Stimulated activated CD8-positive, alpha-beta memory T cell treated with anti-CD3 and anti-CD28 coated beads, Interleukin-12 subunit alpha, Interleukin-12 subunit beta, amount 100 ng/mL, for 24 hours (primary cell): ENCODE data around the gene NXPH4.

Source experiments
- DNase-seq: peaks from one replicate; pipeline ENCODE4 v3.0.0-alpha.2; 2020; ENCODE audit errors: extremely low read depth

NXPH4 gene

DNA sequence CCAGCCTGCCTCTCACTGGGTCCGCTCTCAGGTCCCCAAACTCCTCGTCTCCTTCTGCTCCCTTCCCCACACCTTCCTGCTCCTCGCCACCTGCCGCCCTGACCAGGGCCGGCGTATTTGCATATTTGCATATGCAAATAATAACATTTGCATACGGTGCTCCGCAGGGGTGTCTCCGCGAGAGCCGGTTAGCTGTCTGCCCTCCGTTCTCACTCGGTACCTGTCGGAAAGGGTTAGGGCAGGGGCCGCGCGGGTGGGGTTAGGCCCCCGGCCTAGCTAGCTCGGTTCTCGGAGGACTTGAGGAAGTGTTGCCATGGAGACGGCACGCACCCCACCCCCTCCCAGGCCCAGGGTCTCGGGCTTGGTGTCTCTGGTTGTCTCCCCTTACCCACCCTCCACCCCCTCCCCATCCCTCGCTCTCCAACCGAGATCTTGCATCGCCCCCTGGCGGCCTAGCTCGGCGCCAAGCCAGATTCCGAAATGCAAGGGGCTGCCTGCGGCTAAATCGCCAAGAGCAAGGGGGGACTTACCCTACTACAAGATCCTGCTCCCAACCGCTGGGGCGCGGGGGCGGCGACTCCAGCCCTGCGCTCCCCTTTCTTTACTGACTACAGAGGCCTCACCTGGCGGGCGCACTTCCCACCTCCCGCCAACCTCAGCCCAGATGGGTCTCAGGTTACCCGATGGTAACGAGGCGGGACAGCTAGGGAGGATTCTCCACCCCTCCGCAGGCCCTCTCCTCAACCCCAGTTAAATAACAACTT lies 26.3 kb downstream of the NXPH4 start:
- no peak for DNase-seq

GRCh38 chr12:57243521-57244311 lies 27.1 kb downstream of the NXPH4 start:
- no peak for DNase-seq

- DNase-seq = no peak
These were observed 27.7 kb downstream of the NXPH4 start for GRCh38 chr12:57244312-57244696.

DNA sequence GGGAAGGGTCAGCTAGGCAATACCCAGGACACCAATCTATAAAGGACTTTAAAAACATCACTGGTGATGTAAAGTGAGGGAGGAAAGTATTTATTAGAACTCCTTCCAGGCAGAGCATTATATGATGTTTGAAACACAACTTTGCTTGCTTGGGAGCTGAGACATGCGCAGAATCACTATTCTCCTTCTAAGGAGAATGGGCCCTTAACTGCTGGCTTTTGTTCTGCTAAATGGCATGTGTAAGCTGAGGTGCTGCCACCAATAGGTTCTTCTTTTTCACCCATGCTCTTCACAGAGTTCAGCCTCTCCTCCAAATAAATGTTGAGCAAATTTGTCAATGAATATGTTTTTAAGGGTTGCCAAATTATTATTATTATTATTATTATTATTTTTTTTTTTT lies 30.4 kb downstream of the NXPH4 start:
- no peak for DNase-seq

DNA sequence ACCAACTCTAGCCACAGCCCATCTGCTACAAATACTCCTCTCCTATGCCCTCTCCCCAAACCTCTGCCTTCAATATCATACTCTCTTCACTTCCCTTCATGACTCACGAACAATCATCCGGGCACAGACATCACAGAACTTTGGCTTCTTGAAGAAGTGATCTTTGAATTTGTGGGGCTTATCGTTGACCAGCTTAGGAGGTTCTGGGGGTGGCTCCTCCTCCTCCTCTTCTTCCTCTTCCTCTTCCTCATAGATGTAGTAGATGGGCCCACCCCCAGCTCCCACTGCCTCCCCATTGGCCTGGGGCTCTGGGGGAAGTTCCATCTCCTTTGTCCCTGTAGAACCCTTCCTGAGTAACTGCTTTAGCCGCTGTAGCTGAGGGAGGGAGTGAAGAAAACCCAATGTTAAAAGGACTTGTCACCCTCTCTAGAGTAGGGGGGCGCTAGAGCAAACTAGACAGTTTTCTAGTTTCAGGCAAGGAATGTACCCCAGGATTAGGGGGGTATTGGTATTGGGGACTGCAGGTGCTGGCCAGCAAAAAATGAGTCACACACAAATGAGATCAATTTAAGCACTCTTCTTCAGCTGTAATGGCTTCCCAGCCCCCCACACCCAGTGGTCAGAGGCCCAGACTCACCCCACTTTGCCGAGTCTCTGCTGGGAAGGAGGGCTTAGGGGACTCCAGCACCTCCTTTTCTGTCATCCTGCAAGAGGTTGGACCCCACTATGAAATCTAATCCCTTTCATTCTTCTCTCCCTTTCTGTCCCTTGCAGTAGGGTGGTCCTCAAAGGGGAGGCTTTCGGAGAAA lies 32.5 kb downstream of the NXPH4 start:
- no peak for DNase-seq

DNA sequence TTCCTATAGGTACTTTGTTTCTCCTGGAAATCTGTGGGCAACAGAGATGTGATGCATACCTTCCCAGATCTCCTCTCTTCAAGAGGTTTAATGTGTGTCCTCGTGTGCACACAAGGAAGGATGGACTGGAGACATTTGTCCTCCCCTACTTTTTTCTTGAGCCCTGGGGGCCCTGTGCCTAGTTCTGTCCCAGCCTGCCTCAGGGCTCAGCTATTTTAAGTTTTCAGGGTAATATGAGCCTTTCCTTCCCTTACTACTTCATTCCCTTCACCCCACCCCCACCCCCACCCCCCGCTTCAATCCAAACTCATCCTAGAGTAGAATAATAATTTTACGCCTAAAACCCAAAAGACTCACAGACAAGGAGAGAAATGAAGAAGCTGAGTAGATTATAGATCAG lies 33.9 kb downstream of the NXPH4 start:
- no peak for DNase-seq

DNA sequence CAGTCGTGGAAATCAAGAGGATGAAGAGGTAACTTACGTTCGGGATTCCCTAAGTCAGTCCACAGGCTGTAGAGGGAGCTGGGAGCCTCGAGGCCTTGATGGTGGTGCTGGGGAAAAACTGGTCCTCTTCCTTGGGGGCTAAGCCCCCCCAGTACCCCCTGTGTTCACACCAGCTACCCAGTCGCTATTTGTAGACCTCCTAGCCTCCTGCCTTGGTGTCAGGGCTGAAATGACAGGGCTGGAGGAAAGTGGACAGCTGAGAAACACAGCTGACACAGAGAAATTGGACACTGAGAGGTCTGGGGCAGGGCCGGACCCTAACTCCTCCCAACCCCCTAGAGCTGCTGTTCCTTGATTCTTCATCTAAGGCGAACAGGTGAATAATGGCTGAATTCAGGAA lies 34.4 kb downstream of the NXPH4 start, which contains the start of gene STAC3:
TSS of gene STAC3 (minus strand) at position 232 of the 400 bp plus-strand sequence. CDS start 1,551 bp downstream, outside the sequence.
- DNase-seq = no peak

DNA sequence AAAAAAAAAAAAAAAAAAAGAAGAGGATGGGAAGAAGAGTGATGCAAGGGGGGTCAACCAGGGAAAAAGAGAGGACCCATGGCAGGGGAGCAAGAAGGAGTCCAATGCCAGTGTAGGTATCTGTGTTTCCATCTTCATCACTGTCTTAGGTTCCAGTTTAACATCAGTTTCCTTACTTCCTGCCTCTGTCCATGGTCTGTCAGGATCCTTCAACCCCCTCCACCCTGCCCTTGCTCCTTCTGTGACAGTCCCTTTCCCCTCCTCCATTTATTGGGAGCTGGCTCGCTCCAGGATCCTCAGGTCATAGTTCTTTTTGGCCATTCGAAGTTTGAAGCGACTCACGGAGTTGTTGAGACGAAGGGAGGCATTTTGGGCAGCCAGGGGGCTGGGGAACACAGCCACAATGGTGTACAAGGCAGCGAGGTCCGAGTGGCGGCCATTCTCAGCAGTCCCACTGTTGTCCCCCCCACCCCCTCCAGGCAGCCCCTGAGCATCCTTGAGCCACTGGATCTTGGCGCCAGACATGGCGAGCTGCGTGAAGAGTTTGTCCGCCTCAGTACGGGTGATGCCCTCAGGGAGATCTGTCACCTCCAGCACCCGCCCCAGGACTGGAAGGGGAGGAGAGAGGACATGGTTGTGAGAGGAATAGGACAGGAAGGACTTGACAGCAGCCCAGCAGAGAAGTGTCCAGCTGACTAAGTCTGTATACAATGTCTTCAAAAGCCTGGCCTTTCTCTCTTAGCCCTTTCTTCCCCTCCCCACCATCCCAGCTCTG lies 38.1 kb downstream of the NXPH4 start:
- DNase-seq = no peak

GRCh38 chr12:57255916-57256315 lies 39.3 kb downstream of the NXPH4 start:
- no peak for DNase-seq

- DNase-seq = no peak
These were observed 42.7 kb downstream of the NXPH4 start for GRCh38 chr12:57258977-57259970.

GRCh38 chr12:57260366-57260765 lies 43.8 kb downstream of the NXPH4 start:
- DNase-seq = no peak

DNA sequence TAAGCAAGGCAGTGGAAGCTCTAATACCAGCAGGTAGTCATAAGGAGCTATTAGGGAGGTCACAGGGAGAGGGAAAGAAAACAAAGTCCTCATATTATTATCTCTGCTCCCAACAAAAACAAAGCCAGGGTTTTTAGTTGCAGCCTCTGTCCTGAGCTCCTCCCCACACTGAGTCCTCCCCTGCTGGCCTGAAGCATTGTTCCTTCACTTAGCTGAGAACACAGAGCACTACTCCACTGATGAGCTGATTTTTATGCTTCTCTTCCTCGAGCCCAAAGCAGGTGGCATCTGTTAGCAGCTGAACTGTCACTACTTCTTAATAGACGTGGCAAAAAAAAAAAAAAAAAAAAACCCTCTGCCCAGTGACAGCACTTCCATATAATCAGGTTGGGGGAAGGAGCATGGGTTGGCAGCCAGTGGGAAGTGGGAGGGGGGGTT lies 44.9 kb downstream of the NXPH4 start:
- DNase-seq = no peak

DNA sequence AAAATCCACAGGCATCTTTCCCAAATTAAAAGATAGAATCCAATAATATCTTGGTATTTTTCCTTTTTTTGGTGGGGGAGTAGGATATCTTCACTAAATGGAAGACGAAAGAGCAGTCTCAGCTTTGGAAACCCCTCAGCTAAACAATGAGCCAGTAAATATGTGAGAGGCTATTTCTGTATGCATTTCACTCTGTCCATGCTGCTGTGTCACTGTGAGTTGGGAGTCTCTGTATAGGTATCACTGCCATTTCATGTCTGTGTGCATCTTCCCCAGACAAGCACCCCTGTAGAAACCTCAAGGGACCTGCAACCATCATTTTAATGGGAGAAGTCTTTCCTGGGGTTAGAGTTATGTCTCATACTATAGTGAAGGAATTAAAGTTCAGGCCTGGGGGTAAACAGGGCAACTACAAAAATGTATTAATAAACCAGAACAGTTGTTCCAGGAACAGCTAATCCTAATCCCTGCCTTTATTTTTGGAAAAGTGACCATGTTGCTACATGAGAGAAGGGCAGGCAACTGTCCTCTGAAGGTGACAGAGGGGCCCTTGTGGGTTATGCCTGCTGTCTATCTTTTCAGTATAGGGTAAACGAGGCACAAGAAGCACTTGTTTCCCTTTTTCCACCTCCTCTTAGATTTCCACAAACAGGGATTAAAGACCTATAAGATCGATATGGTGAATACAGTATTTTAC lies 45.7 kb downstream of the NXPH4 start:
- DNase-seq = no peak

- DNase-seq = no peak
These were observed 46.5 kb downstream of the NXPH4 start for GRCh38 chr12:57263096-57263495.

DNA sequence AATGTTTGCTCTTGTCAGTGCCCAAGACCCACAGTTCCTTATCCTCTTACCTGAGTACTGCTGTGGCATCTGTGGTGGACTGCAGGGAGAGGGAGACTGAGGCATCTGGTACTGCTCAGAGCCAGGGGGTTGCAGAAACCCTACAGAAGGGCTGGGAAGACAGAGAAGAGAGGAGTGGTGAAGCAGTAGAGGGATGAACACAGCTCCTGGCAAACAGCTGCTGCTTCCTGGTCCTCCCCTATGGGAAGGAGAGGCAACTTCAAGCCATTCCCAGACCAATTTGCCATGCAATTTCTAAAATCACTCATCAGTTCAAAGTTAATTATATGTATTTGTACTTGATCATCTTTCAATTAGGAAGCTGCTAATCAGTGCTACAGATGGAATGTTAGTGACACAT lies 50.1 kb downstream of the NXPH4 start:
- DNase-seq = no peak

DNA sequence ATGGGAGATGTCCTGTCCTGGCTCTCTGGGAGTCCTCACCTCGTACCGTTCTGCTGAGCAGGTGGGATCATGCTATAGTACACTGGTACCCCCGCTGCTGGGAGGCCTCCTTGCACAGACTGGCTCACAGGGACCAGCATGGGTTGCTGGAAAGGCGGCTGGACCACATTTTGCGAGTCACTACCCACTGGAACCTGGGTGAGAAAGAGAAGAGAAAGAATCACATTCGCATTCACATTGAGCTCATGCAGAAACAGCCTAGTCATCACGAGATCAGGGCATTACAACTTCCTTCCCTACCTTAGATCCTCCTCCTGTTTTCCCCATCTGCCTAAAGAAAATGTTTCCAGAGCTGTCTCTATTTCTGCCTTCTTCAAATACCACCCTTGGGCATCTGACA lies 51.7 kb downstream of the NXPH4 start:
- no peak for DNase-seq

- DNase-seq = no peak
These were observed 54.4 kb downstream of the NXPH4 start for GRCh38 chr12:57270966-57271470.

DNA sequence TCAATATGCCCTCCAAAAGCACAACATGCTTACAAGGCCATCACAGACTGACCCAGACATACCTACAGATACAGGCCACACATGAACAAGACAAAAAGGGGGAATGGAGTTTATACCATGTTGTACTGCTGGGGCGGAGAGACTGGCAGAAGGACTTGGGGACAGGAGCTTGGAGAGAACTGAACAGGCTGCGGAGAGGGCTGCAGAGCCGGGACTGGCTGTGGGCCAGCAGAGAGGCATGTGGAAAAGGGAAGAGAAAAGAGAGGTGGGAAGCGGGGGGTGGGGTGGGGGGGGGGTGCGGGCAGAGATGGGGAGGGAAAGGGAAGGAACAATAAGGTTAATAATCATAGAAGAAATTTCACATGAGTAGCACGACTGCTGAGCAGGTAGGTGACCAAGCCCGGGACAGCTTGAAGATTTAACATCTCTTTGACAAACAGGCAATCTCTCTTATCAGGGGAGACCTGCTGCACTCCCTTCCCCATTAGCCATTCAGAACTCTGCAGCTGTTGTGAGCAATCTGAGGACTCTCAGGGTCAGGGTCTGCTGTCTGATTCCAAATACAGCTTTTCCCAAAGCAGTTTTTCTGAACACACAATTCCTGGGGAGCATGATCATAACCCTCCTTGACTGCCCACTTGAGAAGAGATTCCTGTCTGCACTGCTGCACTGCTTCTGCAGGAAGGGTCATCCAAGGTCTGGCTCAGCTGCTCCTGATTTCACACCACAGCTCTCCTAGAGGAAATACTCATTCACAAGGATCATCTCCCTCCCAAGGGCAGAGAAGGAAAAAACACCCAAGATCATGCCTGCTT lies 56.0 kb downstream of the NXPH4 start:
- DNase-seq = no peak

DNA sequence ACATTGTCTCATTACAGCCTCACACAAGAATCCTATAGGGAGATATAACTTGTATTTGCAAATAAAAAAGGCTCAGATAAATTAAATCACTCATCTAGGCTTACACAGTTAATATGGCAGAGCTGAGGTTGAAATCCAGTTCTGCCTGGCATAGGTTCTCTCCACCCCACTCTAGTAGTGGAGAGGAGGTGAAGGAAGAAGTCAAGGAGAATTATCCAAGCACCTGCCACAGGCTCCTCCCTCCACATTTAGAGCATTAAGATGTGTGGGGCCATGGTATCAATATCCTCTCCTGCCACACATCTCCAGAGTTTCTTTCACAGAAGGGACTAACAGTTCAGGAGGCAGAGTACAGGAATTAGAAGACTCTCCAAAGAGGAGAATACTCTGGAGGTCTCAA lies 56.9 kb downstream of the NXPH4 start:
- DNase-seq = no peak
